PFSK-1 (cell line): ENCODE measurements around the gene CNTF.

Experiments used
- FOXP2 ChIP-seq: optimal IDR thresholded peaks from 2 replicates; pipeline ENCODE3; 2011; ENCODE audit warnings: borderline replicate concordance, control low read depth, inconsistent platforms; ENCODE audit not compliant: insufficient read depth; ENCODE audit errors: extremely low read length, extremely low read depth
- POLR2AphosphoS5 ChIP-seq: IDR thresholded peaks from 2 replicates; pipeline ENCODE4 v1.6.1; 2012; ENCODE audit warnings: low read depth, mild to moderate bottlenecking, control low read depth, low read length, moderate library complexity
- REST ChIP-seq, 2 experiments: IDR thresholded peaks; 2 replicates each; pipeline versions ENCODE4 v1.6.1 to v1.8.0; 2011 to 2012; ENCODE audit warnings: low read depth in 2 of 2, low read length in 2 of 2, control low read depth in 1 of 2, inconsistent platforms in 1 of 2, mild to moderate bottlenecking in 1 of 2, moderate library complexity in 1 of 2; ENCODE audit not compliant: insufficient read depth in 1 of 2
- SIN3A ChIP-seq: IDR thresholded peaks from 2 replicates; pipeline ENCODE4 v1.6.1; 2012; ENCODE audit warnings: mild to moderate bottlenecking, low read length, moderate library complexity, borderline replicate concordance; ENCODE audit not compliant: insufficient read depth
- TAF1 ChIP-seq: IDR thresholded peaks from 2 replicates; pipeline ENCODE4 v1.6.1; 2012; ENCODE audit warnings: low read length, control low read depth, borderline replicate concordance; ENCODE audit not compliant: insufficient read depth

Gene CNTF

GRCh38 chr11:58640386-58641023 is 18.0 kb downstream of the CNTF start:
- no peak for TF ChIP-seq FOXP2
- no peak for TF ChIP-seq TAF1
- TF ChIP-seq REST (IDR thresholded peaks at IDR 0.05; ENCODE audit: insufficient read depth in 1 of 2, low read depth in 2 of 2, low read length in 2 of 2) = no peak
- no peak for TF ChIP-seq POLR2AphosphoS5
- TF ChIP-seq SIN3A = no peak

- TF ChIP-seq REST (IDR thresholded peaks at IDR 0.05; ENCODE audit: insufficient read depth in 1 of 2, low read depth in 2 of 2, low read length in 2 of 2) = no peak
- no peak for TF ChIP-seq SIN3A
- TF ChIP-seq POLR2AphosphoS5 = no peak
- TF ChIP-seq FOXP2 = no peak
- TF ChIP-seq TAF1 = no peak
These were observed 18.9 kb downstream of the CNTF start for GRCh38 chr11:58641341-58641740.

GRCh38 chr11:58641803-58642581 is 19.5 kb downstream of the CNTF start:
- TF ChIP-seq SIN3A = no peak
- TF ChIP-seq REST (IDR thresholded peaks at IDR 0.05; ENCODE audit: insufficient read depth in 1 of 2, low read depth in 2 of 2, low read length in 2 of 2) = no peak
- no peak for TF ChIP-seq TAF1
- no peak for TF ChIP-seq FOXP2
- no peak for TF ChIP-seq POLR2AphosphoS5

- no peak for TF ChIP-seq TAF1
- no peak for TF ChIP-seq REST (IDR thresholded peaks at IDR 0.05; ENCODE audit: insufficient read depth in 1 of 2, low read depth in 2 of 2, low read length in 2 of 2)
- no peak for TF ChIP-seq FOXP2
- TF ChIP-seq POLR2AphosphoS5 = no peak
- TF ChIP-seq SIN3A = no peak
These were observed 23.4 kb downstream of the CNTF start for GRCh38 chr11:58645854-58646253.
